Fibroblast of villous mesenchyme (primary cell): Measurements from ENCODE around the gene DOC2A. TPM values are rescaled to one million over a fixed set of nuclear protein-coding genes. Genes with fewer than 3 reads are reported as not detected.

Experiments
- DNase-seq: peaks from one replicate; pipeline ENCODE4 v3.0.0-alpha.2; 2010; ENCODE audit warnings: low read depth
- H3K4me3 ChIP-seq: 2 replicates; pipeline ENCODE4 v1.5.1; 2011; ENCODE audit warnings: low read depth, mild to moderate bottlenecking, low read length
- total RNA-seq: library from RNA; depleted of rRNA; stranded (reverse); fragments of >200 nt; gene quantifications from 2 replicates; pipeline ENCODE4 v1.2.3, GENCODE V29; 2012
- TF ChIP-seq, protein P1 (sequence below): IDR thresholded peaks from 2 replicates; pipeline ENCODE4 v1.5.1; 2012; ENCODE audit warnings: low read depth, mild to moderate bottlenecking, low read length; ENCODE audit not compliant: insufficient read depth

DOC2A gene
- total RNA-seq, 1 donor: under 0.01 TPM

DNA sequence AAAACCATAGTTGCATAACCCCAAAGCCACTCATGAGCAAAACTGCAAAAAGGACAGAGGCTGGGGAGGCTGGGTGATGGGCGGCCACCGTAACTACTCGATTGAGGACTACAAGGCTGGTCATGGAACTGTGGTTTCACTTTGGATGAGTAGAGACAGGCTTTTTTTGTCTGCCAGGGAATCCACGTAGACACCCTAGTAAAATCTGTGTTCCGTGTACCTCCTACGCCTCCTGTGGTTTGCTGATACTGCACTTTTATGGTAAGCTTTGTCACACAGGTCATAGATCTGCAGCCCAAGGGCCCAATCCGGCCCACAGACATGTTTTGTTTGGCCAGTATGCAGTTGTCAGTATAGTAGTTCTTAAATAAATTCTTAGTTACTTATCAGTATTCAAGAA, 22.4 kb upstream of the DOC2A start:
- no peak for DNase-seq
- no peak overlapping the region for H3K4me3 ChIP-seq
- TF ChIP-seq, protein P1, sequence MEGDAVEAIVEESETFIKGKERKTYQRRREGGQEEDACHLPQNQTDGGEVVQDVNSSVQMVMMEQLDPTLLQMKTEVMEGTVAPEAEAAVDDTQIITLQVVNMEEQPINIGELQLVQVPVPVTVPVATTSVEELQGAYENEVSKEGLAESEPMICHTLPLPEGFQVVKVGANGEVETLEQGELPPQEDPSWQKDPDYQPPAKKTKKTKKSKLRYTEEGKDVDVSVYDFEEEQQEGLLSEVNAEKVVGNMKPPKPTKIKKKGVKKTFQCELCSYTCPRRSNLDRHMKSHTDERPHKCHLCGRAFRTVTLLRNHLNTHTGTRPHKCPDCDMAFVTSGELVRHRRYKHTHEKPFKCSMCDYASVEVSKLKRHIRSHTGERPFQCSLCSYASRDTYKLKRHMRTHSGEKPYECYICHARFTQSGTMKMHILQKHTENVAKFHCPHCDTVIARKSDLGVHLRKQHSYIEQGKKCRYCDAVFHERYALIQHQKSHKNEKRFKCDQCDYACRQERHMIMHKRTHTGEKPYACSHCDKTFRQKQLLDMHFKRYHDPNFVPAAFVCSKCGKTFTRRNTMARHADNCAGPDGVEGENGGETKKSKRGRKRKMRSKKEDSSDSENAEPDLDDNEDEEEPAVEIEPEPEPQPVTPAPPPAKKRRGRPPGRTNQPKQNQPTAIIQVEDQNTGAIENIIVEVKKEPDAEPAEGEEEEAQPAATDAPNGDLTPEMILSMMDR: no peak

GRCh38 chr16:30032083-30032819, 21.4 kb upstream of the DOC2A start:
- DNase-seq: peak; percentile 67
- H3K4me3 ChIP-seq: no peak overlapping the region
- TF ChIP-seq, protein P1: peak; percentile 87

- no peak for DNase-seq
- no peak overlapping the region for H3K4me3 ChIP-seq
- TF ChIP-seq, protein P1: no peak
These were observed 20.7 kb upstream of the DOC2A start for GRCh38 chr16:30031477-30031918.

GRCh38 chr16:30030841-30031413, 20.1 kb upstream of the DOC2A start, which contains the start of gene TLCD3B:
Gene TLCD3B, minus strand, starts transcription at chr16:30031271. Its CDS starts 744 bp downstream, at chr16:30030527.
- DNase-seq: no peak
- H3K4me3 ChIP-seq: no peak within 1 kb of the TSS
- TF ChIP-seq, protein P1: no peak

DNA sequence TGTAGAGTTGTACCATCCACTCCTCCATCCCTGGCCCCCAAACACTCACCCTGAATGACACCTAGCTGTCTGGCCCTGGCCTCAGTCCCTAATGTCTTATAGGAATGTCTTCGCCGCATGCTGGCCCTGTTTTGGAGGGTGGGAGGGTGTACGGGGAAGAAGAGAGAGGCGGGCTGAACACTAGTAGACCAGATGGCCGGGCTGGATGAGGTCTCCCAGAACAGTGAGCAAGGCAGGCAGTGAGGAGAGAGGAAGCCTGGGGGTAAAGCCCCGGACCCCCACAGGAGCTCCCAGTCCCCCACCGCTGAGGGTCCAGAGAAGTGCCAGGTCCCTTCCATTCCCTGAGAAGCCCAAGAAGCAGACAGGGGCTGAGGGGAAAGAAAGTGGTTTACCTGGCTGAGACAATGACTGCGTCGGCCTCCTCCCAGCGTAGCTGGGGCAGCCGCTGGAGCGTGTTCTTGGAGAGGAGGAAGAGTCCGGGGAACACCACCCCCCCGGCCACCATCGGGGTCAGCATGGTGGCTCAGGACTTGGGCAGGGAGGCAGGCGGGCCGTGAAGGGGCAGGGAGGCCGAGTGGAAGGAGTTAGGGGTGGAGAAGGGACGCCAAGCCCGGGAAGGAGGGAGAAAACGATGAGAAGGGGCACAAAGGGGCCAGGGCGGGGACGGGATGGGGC, 19.3 kb upstream of the DOC2A start:
- no peak for DNase-seq
- H3K4me3 ChIP-seq: no peak overlapping the region
- TF ChIP-seq, protein P1: no peak

DNA sequence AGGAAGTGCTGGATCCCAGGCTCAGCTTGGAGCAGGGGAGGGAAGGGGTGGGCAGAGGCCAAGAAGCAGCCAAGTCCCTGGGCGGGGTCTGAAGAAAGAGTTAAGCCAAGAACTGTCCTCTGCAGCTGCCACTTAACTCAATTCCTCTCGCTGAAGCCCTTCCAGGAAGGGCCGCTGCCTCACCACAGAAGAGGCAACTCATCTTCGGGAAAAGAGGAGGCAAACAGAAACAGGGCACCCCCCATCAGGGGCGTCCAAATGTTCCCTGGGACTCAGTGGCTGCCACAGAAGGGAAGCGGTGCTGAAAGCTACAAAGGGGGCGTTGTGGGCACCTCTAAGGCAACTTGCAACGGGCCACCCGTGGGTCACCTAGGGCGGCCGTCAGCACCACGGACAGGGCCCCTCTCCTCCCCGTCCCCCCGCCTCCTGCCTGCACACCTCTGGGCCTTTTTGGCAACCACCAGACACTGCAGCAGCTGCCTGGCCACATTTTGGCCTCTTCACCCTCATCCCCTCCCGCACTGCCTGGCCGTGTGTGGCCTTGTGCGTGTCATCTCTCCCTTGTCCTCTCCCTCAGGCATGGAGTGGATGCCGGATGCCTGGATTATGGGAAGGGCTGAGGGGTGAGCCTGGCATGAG, 17.7 kb upstream of the DOC2A start:
- no peak for DNase-seq
- TF ChIP-seq, protein P1: no peak
- no peak overlapping the region for H3K4me3 ChIP-seq
